Measurements from ENCODE around the gene SERINC5.
"Not testable (repeated sequence)": the region's sequence is repeated elsewhere in the genome, so short reads cannot be mapped to it uniquely, and the experiment has no call there.

SERINC5 gene

GRCh38 chr5:80161165-80161564 is 94.7 kb downstream of the SERINC5 start:
- no peak for DNase-seq

- DNase-seq: no peak
Observed at GRCh38 chr5:80160242-80160641, 95.6 kb downstream of the SERINC5 start.

- no peak for DNase-seq
Observed at GRCh38 chr5:80159133-80159815, 96.6 kb downstream of the SERINC5 start.

DNA sequence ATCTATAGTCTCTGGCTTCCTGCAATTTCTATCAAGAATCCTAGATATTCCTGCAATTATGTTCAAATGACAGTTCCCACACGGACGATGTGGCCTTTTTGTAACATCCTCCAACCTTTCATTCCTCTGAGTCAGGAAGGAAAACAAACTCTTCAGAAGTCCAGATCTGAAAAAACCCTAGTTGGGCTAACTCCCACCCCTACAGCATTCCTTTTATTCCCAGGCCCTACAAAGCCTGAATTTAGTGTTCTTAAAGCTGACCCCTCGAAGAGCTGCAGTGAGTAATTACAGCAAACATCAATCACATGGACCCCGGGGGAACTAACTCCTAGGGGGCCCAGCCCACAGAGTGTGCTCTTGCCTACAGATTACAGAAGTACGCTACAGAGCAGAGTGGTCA is 99.7 kb downstream of the SERINC5 start:
- DNase-seq: no peak

- DNase-seq: no peak
Observed at GRCh38 chr5:80154749-80155148, 101.1 kb downstream of the SERINC5 start.

DNA sequence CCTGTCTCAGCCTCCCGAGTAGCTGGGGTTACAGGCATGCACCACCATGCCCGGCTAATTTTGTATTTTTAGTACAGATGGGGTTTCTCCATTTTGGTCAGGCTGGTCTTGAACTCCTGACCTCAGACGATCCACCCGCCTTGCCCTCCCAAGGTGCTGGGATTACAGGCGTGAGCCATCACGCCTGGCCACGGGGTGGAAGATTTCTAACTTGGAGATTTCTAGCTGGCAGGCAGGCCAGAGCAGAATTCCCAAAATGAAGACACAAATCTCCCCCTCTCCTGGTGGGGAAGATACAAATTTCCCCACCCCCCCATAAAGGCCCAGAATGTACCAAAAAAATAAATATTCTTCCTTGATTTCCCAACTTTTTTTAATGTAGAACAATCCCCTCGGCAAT is 101.6 kb downstream of the SERINC5 start:
- DNase-seq: not testable (repeated sequence)

GRCh38 chr5:80153586-80154126 is 102.2 kb downstream of the SERINC5 start:
- no peak for DNase-seq

DNA sequence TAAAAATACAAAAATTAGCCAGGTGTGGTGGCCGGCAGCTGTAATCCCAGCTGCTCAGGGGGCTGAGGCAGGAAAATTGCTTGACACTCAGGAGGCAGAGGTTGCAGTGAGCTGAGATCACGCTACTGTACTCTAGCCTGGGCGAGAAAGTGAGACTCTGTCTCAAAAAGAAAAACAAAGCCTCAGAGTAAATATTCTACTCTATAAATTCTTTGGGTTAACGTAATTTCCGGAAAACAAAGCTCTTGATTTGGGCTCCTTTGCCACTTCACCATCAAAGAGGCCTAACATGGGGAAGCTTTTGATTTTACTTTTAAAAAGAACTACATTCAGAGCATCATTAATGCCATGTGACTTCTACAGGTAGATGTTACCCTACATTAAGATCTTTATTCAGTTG is 103.1 kb downstream of the SERINC5 start:
- DNase-seq: no peak

DNA sequence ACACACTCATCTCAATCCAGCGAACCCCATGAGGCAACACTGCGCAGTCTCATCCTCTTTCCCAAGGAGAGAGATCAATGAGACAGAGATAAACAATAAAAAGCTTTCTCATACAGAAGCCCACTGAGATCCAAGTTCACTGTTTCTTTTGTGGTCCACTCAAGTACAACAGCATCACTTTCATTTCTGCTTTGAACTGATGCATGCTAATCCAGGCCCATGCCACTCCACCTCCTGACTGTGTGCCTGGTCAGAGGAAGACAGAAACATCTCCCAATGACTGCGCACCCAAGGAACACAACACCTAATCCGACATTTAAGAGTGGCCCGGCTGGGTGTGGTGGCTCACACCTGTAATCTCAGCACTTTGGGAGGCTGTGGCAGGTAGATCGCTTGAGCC is 104.0 kb downstream of the SERINC5 start:
- DNase-seq: no peak

DNA sequence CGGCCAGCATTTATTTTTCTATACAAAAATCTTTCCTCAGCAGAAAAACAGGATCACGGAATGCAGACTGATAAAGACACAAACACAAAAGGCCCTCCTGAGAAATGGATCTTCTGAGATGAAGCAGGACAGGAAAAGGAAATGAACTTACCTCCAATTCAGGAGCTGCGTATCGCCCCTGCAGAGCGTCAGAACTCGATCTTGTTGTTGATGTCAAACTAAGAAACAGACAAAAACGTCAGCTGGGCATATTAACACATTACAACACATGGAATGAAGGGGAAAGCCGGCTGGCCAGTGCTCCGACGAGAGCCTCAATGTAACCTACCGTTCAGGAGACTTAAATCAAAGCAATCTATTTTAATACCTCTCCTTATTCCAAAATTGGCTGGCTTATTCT is 105.1 kb downstream of the SERINC5 start:
- DNase-seq: no peak

DNA sequence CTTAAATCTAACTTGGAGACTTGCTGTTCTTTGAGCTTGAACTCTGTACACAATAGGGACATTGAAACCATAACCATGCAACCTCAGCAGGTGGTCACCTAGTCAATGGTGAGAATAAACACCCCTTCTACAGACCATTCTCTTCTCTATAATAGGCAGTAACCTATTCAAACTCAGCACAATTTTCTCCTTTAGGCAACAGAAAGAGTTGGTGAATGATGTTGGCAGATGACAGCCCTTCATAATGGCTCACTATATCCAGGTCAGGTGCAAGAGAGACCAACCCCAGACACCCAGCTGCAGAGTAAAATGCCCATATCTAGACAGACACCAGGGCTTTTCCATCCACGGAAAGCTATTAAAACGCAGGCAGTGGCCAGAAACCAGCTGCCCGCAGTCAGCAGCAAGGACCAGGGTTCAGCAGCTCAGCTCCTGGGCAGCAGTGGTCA is 106.7 kb downstream of the SERINC5 start:
- DNase-seq: no peak

DNA sequence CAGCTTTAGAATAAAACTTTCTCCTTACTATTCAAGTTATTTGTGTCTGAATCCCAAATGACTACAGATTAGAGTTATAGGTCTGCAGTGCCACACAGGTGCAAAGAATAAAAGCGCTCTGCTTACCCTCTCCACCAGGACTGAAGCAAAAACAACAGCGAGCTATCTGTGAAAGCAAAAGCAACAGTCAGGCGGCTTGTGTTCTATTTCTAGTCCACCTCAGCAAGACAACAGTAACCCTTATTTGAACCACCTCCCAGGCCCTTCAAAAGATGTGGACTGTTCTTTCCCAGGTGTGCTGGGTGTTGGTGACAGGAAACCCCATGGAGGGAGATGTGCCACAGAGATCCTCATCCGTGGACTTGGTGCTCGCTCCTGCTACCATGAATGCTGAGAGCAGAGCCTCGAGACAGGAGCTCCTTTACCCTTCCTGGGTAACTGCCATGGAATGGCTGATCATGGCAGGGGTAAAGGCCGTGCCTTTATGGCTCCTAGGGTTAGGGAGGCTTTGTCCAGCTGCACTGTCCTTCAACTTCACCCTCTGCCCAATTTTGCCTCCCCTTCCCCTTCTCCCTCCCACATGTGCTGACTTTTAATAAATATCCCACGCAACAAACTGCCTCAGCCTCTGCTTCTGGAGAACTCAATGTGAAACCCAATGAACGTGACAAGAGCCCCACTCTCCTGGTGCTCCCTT is 108.6 kb downstream of the SERINC5 start:
- no peak for DNase-seq

DNA sequence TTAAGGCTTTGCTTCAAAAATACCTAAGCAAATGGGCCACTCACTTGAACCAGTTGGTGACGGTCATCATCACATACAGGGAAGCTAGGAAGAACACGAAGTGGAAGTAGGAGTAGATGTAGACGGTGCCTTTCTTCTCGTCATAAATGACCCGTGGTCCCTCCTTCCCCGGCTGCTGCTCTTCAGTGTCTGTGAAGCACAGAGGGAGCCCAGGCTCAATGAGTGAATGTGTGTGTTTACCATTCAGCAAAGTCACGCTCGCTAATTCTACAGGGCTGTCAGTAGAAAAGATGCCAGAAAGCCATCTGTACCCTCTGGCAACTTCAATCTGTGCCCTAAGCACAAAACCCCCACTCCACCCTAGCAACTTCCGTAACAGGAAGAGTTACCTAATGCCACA is 109.8 kb downstream of the SERINC5 start:
- DNase-seq: no peak

GRCh38 chr5:80143491-80143890 is 112.4 kb downstream of the SERINC5 start:
- no peak for DNase-seq

GRCh38 chr5:80142996-80143395 is 112.9 kb downstream of the SERINC5 start:
- no peak for DNase-seq

- no peak for DNase-seq
Observed at GRCh38 chr5:80141681-80142080, 114.2 kb downstream of the SERINC5 start.

GRCh38 chr5:80141147-80141671 is 114.6 kb downstream of the SERINC5 start:
- DNase-seq: peak; percentile 20

DNA sequence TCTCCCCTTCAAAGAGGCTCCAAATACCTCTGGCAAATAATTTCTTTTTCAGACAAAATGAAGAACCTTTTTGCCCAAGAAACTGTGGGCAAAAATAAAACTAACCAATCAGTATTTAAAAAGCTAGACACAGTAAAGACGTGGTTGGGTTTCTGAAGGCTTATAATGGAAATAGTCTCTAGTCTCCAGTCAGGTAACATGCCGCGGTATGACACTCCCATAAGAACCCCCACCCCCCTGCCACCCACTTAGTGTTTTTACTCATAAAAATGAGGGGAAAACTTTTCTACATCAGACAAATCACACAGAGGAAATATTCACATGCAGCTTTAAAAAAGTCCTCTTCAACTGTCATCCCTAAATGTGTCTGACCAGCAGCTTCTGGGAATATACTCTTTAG is 115.4 kb downstream of the SERINC5 start:
- DNase-seq: no peak

DNA sequence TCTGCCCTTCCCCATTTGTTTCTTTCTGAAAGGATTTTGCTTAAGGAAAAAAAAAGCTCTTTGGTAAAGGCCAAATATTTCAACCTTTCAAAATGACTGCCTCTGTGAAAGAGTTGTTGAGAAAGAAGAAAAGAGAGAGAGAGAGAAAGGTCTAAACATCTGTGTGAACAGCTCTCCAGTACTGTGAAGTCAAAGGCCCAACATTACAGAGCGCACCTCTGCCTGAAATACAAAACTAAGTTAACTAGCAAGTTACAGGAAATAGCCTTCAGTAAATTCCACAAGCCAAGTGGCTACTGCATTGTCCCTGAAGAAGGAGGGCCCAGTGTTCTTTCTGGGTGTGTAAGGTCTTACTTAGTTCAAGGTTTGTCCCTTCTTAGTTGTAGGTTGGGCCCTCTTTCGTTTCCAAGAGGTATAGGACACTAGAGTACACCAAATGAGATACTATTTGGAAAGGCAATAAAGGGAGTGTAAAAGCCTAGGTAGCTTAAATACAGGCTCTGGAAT is 116.3 kb downstream of the SERINC5 start:
- DNase-seq: no peak

DNA sequence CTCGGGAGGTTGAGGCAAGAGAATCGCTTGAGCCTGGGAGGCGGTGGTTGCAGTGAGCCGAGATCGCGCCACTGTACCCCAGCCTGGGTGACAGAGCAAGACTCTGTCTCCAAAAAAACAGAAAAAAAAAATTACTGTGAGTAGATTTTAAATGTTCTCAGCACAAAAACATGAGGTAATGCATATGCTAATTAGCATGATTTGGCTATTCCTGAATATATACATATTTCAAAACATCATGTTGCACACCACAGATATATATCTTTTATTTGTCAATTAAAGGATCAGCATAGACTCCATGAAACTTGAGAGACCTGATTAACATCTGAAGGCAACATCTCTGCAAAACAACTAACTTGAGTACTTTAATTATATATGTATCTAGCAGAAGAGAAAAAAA is 117.4 kb downstream of the SERINC5 start:
- no peak for DNase-seq

GRCh38 chr5:80136798-80137197 is 119.0 kb downstream of the SERINC5 start:
- DNase-seq: not testable (repeated sequence)

DNA sequence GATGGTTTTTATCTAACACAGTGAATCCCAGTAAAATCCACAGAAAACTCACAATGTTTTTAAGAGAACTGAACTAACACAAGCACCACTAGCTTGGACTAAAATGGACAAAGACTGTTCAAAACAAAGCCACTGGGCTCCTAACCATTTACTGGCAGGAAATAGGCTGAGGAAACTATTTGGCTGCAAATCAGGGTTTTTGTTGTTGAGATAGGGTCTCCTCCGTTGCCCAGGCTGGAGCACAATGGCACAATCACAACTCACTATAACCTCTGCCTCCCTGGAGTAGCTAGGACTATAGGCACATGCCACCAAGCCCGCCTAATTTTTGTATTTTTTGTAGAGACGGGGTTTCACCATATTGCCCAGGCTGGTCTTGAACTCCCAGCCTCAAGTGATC is 121.0 kb downstream of the SERINC5 start:
- DNase-seq: no peak

DNA sequence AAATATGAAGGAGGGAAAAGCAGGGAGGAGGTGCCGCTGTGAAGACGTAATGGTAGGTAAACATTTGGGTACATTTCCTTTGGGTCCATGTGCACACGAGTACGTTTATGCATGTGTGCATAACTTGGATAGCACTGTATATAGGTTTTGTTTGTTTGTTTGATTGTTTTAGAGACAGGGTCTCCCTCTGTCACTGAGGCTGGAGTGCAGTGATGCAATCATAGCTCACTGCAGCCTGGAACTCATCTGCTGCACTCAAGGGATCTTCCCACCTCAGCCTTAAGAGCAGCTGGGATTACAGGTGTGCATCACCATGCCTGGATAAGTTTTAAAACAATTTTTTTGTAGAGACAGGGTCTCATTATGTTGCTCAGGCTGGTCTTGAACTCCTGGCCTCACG is 126.7 kb downstream of the SERINC5 start:
- no peak for DNase-seq

DNA sequence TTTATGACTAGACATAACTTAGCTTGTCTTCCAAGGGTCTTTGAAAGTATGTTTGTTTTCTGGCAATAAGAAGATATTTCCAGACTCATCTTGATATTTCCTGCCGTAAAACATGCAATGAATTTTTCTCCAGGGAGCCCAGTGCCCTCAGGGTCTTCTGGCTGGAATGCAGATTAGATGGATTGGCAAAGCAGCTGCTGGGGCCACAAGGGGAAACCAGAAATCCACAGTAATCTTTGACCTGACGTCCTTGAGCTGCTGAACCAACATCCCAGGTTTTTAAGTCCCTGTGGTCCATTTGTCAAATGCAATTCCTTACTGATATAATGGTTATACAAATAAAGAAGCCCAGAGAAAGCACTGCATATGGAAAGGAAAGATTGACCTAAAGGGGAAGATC is 127.7 kb downstream of the SERINC5 start:
- DNase-seq: no peak

Data from hematopoietic multipotent progenitor cell treated with erythropoietin and hydrocortisone succinate and interleukin-3 and kit ligand, for 6 days (in vitro differentiated cells).